HEK293 (cell line): Measurements from ENCODE around the gene CASD1.

Experiments
- CTCF ChIA-PET: fragments of 350-600 bp; formaldehyde crosslinking; extraction: SDS; loops from one replicate; lab custom pipeline; 2021; ENCODE audit warnings: antibody characterized with exemption; lab: Yijun Ruan, JAX
- POLR2A ChIA-PET: fragments of 300-600 bp; formaldehyde crosslinking; extraction: SDS; loops from one replicate; lab custom pipeline; 2020; ENCODE audit warnings: antibody characterized with exemption, inconsistent platforms; lab: Yijun Ruan, JAX
- H3K27ac ChIP-seq: fragments of 200-500 bp; sonication (Bioruptor generic); 2 replicates; pipeline ENCODE4 v1.5.1; 2014; ENCODE audit warnings: low read depth, low read length, control low read depth, inconsistent platforms; ENCODE audit errors: extremely low read depth
- H3K36me3 ChIP-seq, 2 experiments: fragments of 200-500 bp in 1 of 2; sonication (Bioruptor generic) in 1 of 2; 1 replicate in 1 of 2; 2 replicates in 1 of 2; pipeline ENCODE4 v1.5.1; 2014 to 2017; ENCODE audit warnings: inconsistent platforms in 2 of 2, low read length in 2 of 2; ENCODE audit not compliant: control insufficient read depth in 2 of 2, insufficient read depth in 1 of 2
- H3K4me1 ChIP-seq: fragments of 200-500 bp; sonication (Bioruptor generic); 2 replicates; pipeline ENCODE4 v1.5.1; 2014; ENCODE audit warnings: mild to moderate bottlenecking, low read length, inconsistent platforms; ENCODE audit not compliant: control insufficient read depth, insufficient read depth
- H3K4me3 ChIP-seq: 2 replicates; pipeline ENCODE4 v1.5.1; 2011; ENCODE audit warnings: low read depth, mild to moderate bottlenecking, control low read depth, low read length, moderate library complexity
- H3K9me3 ChIP-seq: fragments of 200-500 bp; sonication (Bioruptor generic); 2 replicates; pipeline ENCODE4 v1.5.1; 2014; ENCODE audit warnings: low read depth, low read length, inconsistent platforms; ENCODE audit not compliant: control insufficient read depth, insufficient read depth
- GFI1B ChIP-seq: fragments of 450-650 bp; formaldehyde crosslinking; IDR thresholded peaks from 2 replicates; pipeline ENCODE4 v1.5.1; 2016; ENCODE audit warnings: missing biosample characterization, missing genetic modification characterization
- GLI4 ChIP-seq: fragments of 450-650 bp; formaldehyde crosslinking; IDR thresholded peaks from 2 replicates; pipeline ENCODE4 v1.5.1; 2016; ENCODE audit warnings: missing biosample characterization, missing genetic modification characterization
- HOXA7 ChIP-seq: sonication (generic); formaldehyde crosslinking; IDR thresholded peaks from 2 replicates; pipeline ENCODE4 v1.8.1; 2022; ENCODE audit warnings: missing genetic modification reagents, borderline replicate concordance
- KLF1 ChIP-seq: fragments of 450-650 bp; formaldehyde crosslinking; IDR thresholded peaks from 2 replicates; pipeline ENCODE4 v1.5.1; 2016; ENCODE audit warnings: missing biosample characterization, missing genetic modification characterization
- KLF10 ChIP-seq: fragments of 450-650 bp; IDR thresholded peaks from 2 replicates; pipeline ENCODE4 v1.5.1; 2018; ENCODE audit warnings: missing biosample characterization, mild to moderate bottlenecking, missing genetic modification characterization
- KLF16 ChIP-seq: fragments of 450-650 bp; formaldehyde crosslinking; IDR thresholded peaks from 2 replicates; pipeline ENCODE4 v1.5.1; 2017; ENCODE audit warnings: missing biosample characterization, missing genetic modification characterization
- MZF1 ChIP-seq: fragments of 450-650 bp; formaldehyde crosslinking; IDR thresholded peaks from 2 replicates; pipeline ENCODE4 v1.5.1; 2017; ENCODE audit warnings: missing biosample characterization, missing genetic modification characterization, borderline replicate concordance
- ZNF112 ChIP-seq: fragments of 450-650 bp; formaldehyde crosslinking; IDR thresholded peaks from 2 replicates; pipeline ENCODE4 v1.5.0; 2017; ENCODE audit warnings: missing biosample characterization, missing genetic modification characterization
- ZNF391 ChIP-seq: fragments of 450-650 bp; formaldehyde crosslinking; IDR thresholded peaks from 2 replicates; pipeline ENCODE4 v1.5.1; 2016; ENCODE audit warnings: low read depth, missing biosample characterization, missing genetic modification characterization, borderline replicate concordance
- ZNF521 ChIP-seq: fragments of 450-650 bp; formaldehyde crosslinking; IDR thresholded peaks from 2 replicates; pipeline ENCODE4 v1.5.1; 2017; ENCODE audit warnings: missing biosample characterization, mild to moderate bottlenecking, missing genetic modification characterization
- ZNF544 ChIP-seq: fragments of 450-650 bp; formaldehyde crosslinking; IDR thresholded peaks from 2 replicates; pipeline ENCODE4 v1.5.0; 2017; ENCODE audit warnings: missing biosample characterization, missing genetic modification characterization
- ZNF549 ChIP-seq: fragments of 450-650 bp; IDR thresholded peaks from 2 replicates; pipeline ENCODE4 v1.5.1; 2018; ENCODE audit warnings: missing biosample characterization, missing genetic modification characterization, mild to moderate bottlenecking, inconsistent platforms, moderate library complexity
- ZNF76 ChIP-seq: fragments of 450-650 bp; formaldehyde crosslinking; IDR thresholded peaks from 2 replicates; pipeline ENCODE4; 2016; ENCODE audit warnings: low read depth, missing biosample characterization, missing genetic modification characterization, borderline replicate concordance
- ZSCAN16 ChIP-seq: fragments of 450-650 bp; formaldehyde crosslinking; IDR thresholded peaks from 2 replicates; pipeline ENCODE4 v1.5.1; 2016; ENCODE audit warnings: missing biosample characterization, missing genetic modification characterization
- ZSCAN5A ChIP-seq: fragments of 450-650 bp; formaldehyde crosslinking; IDR thresholded peaks from 2 replicates; pipeline ENCODE4 v1.5.1; 2016; ENCODE audit warnings: missing biosample characterization, missing genetic modification characterization
- TF ChIP-seq, protein P1 (sequence below): fragments of 450-650 bp; formaldehyde crosslinking; optimal IDR thresholded peaks from 2 replicates; pipeline ENCODE3; 2016; ENCODE audit warnings: missing biosample characterization, mild to moderate bottlenecking, missing genetic modification characterization
- TF ChIP-seq, protein P2 (sequence below): fragments of 450-650 bp; formaldehyde crosslinking; IDR thresholded peaks from 2 replicates; pipeline ENCODE4 v1.5.1; 2016; ENCODE audit warnings: missing biosample characterization, missing genetic modification characterization
- TF ChIP-seq, protein P3 (sequence below): fragments of 450-650 bp; formaldehyde crosslinking; IDR thresholded peaks from 2 replicates; pipeline ENCODE4 v1.5.1; 2016; ENCODE audit warnings: missing biosample characterization, missing genetic modification characterization, low read depth
- TF ChIP-seq, protein P4 (sequence below): fragments of 450-650 bp; formaldehyde crosslinking; IDR thresholded peaks from 2 replicates; pipeline ENCODE4 v1.5.1; 2016; ENCODE audit warnings: missing biosample characterization, missing genetic modification characterization, borderline replicate concordance

CASD1 gene

DNA sequence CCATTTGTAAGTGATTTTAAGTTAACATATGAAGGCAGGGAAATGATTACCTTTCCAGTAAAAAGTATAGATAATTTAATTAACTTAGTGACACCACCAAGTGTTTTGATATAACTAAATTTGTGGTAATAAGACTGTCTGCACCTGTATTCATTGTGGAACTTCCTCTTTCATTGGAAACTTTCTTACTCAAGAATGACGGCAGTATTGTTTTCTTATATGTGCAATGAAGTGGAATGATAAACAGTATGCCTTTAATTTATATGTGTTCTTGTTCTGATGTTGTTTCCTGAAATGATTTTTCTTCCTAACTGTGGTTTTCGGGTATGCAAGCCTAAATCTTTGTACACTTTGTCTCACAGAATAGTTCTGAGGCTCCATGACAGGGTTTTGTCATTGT, 46.4 kb downstream of the CASD1 start:
- ChIA-PET CTCF (no interaction called here), POLR2A (no interaction called here)
- no peaks in the 10 kb centered on the region; a peak in 1 of 3 replicates for H3K36me3 ChIP-seq
- H3K4me3 ChIP-seq, result no peak overlapping the region
- TF ChIP-seq KLF16 (tag by site-specific recombination), result no peak
- no peak for TF ChIP-seq ZNF112 (tag by site-specific recombination)
- TF ChIP-seq MZF1 (tag by site-specific recombination), result no peak
- TF ChIP-seq ZNF549 (tag by site-specific recombination), result no peak
- TF ChIP-seq GLI4 (tag by site-specific recombination), result no peak
- no peak for TF ChIP-seq GFI1B (tag by site-specific recombination)
- no peak for TF ChIP-seq KLF10 (tag by site-specific recombination)
- no peak for TF ChIP-seq ZNF76 (tag by site-specific recombination)
- no peak for TF ChIP-seq ZSCAN16 (tag by site-specific recombination)
- no peak for TF ChIP-seq ZNF521 (tag by site-specific recombination)
- TF ChIP-seq, protein P1, sequence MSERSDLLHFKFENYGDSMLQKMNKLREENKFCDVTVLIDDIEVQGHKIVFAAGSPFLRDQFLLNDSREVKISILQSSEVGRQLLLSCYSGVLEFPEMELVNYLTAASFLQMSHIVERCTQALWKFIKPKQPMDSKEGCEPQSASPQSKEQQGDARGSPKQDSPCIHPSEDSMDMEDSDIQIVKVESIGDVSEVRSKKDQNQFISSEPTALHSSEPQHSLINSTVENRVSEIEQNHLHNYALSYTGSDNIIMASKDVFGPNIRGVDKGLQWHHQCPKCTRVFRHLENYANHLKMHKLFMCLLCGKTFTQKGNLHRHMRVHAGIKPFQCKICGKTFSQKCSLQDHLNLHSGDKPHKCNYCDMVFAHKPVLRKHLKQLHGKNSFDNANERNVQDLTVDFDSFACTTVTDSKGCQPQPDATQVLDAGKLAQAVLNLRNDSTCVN (tag by site-specific recombination), result no peak
- TF ChIP-seq, protein P2, sequence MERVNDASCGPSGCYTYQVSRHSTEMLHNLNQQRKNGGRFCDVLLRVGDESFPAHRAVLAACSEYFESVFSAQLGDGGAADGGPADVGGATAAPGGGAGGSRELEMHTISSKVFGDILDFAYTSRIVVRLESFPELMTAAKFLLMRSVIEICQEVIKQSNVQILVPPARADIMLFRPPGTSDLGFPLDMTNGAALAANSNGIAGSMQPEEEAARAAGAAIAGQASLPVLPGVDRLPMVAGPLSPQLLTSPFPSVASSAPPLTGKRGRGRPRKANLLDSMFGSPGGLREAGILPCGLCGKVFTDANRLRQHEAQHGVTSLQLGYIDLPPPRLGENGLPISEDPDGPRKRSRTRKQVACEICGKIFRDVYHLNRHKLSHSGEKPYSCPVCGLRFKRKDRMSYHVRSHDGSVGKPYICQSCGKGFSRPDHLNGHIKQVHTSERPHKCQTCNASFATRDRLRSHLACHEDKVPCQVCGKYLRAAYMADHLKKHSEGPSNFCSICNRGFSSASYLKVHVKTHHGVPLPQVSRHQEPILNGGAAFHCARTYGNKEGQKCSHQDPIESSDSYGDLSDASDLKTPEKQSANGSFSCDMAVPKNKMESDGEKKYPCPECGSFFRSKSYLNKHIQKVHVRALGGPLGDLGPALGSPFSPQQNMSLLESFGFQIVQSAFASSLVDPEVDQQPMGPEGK, result no peak
- TF ChIP-seq ZNF544 (tag by site-specific recombination), result no peak
- TF ChIP-seq, protein P3, sequence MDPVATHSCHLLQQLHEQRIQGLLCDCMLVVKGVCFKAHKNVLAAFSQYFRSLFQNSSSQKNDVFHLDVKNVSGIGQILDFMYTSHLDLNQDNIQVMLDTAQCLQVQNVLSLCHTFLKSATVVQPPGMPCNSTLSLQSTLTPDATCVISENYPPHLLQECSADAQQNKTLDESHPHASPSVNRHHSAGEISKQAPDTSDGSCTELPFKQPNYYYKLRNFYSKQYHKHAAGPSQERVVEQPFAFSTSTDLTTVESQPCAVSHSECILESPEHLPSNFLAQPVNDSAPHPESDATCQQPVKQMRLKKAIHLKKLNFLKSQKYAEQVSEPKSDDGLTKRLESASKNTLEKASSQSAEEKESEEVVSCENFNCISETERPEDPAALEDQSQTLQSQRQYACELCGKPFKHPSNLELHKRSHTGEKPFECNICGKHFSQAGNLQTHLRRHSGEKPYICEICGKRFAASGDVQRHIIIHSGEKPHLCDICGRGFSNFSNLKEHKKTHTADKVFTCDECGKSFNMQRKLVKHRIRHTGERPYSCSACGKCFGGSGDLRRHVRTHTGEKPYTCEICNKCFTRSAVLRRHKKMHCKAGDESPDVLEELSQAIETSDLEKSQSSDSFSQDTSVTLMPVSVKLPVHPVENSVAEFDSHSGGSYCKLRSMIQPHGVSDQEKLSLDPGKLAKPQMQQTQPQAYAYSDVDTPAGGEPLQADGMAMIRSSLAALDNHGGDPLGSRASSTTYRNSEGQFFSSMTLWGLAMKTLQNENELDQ (tag by site-specific recombination), result no peak
- TF ChIP-seq, protein P4, sequence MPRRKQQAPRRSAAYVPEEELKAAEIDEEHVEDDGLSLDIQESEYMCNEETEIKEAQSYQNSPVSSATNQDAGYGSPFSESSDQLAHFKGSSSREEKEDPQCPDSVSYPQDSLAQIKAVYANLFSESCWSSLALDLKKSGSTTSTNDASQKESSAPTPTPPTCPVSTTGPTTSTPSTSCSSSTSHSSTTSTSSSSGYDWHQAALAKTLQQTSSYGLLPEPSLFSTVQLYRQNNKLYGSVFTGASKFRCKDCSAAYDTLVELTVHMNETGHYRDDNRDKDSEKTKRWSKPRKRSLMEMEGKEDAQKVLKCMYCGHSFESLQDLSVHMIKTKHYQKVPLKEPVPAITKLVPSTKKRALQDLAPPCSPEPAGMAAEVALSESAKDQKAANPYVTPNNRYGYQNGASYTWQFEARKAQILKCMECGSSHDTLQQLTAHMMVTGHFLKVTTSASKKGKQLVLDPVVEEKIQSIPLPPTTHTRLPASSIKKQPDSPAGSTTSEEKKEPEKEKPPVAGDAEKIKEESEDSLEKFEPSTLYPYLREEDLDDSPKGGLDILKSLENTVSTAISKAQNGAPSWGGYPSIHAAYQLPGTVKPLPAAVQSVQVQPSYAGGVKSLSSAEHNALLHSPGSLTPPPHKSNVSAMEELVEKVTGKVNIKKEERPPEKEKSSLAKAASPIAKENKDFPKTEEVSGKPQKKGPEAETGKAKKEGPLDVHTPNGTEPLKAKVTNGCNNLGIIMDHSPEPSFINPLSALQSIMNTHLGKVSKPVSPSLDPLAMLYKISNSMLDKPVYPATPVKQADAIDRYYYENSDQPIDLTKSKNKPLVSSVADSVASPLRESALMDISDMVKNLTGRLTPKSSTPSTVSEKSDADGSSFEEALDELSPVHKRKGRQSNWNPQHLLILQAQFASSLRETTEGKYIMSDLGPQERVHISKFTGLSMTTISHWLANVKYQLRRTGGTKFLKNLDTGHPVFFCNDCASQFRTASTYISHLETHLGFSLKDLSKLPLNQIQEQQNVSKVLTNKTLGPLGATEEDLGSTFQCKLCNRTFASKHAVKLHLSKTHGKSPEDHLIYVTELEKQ, result no peak
- TF ChIP-seq ZNF391 (tag by site-specific recombination), result no peak
- no peak for TF ChIP-seq HOXA7 (CRISPR knock-in tag)
- no peak for TF ChIP-seq ZSCAN5A
- no peak for TF ChIP-seq KLF1 (tag by site-specific recombination)
- no peaks in the 10 kb centered on the region for H3K4me1 ChIP-seq
- H3K9me3 ChIP-seq, result no peaks in the 10 kb centered on the region
- no peak overlapping the region for H3K27ac ChIP-seq
